ENCODE results near the gene SHCBP1.

SHCBP1 gene

DNA sequence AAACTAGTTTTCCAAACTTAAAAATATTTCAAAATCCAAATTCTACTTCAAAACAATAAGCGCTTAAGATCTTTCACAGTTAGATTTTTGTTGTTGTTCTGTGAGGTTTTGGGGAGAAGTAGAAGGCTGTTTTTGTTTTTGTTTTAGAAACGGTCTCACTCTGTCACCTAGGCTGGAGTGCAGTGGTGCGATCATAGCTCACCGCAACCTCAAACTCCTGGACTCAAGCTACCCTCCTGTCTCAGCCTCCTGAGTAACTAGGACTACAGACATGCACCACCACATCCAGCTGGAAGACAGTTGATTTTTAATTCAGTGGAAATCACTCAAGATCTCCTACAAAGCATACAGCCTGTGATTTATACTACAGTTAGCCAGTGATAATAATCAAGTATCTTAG, 2.7 kb downstream of the SHCBP1 start:
- DNase-seq (ENCODE audit: low read depth in 2 of 2): no peak

DNA sequence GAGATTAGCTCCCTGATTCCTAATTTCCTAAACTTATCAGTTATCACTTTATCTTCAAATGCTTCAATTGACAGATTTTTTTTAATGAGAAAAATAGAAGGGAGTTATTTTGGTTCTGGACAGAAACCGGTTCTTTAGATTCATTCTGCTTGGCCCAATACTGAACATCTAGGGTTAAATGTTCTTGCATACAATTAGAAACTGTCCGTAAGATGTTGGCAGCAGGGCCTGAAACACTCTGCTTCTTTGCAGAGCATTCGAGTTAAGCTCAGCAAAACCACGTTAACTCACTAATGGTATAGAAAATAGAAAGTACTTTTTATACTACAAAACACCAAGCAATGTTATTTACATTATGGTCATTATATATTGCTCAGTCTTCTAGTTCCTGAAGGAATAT, 7.2 kb downstream of the SHCBP1 start:
- DNase-seq (ENCODE audit: low read depth in 2 of 2): no peak

DNA sequence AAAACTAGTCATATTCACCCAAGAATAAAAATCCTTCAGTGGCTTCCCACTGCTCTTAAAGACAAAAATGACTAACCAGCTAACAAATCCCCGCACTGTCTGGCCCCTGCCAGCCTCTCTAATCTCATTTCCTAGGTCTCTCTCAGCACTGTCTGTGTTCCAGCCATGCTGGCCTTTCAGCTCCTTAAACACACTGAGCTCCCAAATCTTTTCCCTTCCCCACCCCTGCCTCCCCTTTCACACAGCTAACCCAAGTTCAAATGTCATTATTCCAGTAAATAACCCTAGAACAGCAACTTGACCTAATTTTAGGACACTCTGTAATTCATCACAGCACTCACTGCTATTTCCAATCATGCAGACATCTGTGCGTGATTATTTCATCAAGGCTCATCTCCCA, 7.8 kb downstream of the SHCBP1 start:
- DNase-seq (ENCODE audit: low read depth in 2 of 2): no peak

DNA sequence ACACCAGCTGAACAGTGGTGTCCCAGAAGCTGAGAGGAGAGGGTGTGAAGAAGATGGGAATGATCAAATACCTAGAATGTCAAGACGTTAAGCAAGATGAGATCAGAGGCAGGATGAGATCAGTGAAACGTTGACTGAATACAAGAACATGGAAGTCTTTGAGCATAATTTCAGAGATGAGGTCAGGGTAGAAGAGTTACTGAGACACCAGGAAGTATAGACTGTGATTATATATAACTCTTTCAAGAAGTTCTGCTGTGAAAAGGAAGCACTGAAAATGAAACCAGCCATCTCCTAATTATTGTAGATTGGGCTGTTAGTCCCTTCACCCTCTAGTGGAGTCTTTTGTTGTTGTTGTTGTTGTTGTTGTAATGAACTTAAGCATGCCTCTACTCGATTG, 9.1 kb downstream of the SHCBP1 start:
- DNase-seq (ENCODE audit: low read depth in 2 of 2): no peak

DNA sequence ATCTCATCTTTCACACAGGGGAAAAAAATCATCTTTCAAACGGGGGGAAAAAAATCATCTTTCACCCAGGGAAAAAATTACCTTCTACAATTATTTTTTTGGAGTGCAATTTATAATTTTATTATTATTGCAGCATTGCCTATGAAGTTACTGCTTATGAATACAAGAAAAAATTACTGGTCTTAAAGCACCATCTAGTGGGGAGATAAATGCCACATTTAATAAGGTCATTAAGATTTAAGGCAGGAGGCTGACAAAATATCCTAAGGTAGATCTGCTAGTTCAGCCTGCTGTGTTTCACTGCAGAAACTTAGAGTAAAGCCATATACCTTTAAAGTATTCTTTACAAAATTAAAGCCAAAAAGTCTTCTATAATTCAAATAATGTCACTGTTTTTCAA, 13.7 kb downstream of the SHCBP1 start:
- DNase-seq (ENCODE audit: low read depth in 2 of 2): no peak

DNA sequence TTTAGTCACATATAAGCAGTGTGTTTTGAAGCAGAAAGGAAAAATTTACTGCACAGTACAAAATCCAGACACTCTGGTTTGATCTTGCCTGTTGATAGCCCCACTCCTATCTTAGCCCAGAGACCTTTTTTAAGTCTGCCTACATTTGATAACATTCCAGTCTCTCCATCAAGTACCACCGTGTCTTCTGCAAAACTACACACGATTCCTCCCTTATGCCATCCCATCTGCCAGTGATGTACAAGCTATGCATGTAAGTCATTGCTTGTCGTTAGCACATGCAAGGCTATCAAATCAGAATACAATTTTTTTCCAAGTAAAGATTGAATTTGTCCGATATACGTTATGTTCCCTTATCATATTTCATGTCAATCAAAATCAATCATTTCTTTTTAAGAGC, 14.9 kb downstream of the SHCBP1 start:
- no peak for DNase-seq (ENCODE audit: low read depth in 2 of 2)

DNA sequence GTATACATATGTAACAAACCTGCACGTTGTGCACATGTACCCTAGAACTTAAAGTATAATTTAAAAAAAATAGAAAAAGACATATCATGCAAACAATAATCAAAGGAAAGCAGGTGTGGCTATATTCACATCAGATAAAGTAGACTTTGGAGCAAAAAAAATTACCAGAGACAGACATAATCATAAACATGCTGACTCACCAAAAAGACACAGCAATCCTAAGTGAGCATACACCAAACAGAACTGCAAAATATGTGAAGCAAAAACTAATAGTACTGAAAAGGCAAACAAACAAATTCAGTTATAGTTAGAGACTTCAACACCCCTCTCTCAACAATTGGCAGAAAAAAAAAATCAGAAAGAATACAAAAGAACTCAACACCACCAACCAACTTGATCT, 29.9 kb downstream of the SHCBP1 start:
- DNase-seq (ENCODE audit: low read depth in 2 of 2): no peak

DNA sequence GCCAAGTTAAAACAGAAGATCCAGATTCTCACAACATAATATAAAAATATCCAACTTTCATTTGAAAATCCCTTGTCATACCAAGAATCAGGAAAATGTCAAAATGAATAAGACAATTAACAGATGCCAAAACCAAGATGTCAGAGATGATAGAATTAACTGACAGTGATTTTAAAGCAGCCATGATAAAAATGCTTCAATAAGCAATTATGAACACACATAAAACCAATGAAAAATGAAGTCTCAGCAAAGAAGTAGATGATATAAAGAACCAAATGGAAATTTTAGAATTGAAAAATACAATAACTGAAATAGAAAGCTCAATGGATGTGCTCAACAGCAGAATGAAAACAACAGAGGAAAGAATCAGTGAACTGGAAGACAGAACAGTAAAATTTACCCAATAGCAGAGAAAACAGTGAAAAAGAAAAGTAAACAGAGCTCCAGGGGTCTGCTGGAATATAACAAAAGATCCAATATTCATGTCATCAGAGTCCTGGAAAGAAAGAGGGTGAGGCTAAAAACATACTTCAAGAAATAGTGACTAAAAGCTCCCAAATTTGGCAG, 35.1 kb downstream of the SHCBP1 start:
- DNase-seq (ENCODE audit: low read depth in 2 of 2): no peak

DNA sequence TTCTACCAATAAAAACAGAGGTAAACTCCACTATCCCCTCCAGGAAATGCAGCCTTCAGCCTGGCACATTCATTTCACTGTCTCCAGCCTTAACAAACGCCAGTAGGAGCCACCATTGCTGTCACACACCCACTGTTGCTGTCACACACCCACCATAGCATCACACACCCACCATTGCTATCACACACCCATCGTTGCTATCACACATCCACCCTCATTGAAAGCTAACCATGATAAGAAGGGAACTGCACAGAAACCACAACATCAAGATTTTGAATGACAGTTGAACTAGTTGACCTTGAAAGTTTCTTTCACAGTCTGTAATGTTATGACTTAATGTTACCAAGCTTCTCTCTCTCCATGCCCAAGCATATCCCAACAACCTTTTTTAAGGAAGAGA, 38.1 kb downstream of the SHCBP1 start:
- no peak for DNase-seq (ENCODE audit: low read depth in 2 of 2)

DNA sequence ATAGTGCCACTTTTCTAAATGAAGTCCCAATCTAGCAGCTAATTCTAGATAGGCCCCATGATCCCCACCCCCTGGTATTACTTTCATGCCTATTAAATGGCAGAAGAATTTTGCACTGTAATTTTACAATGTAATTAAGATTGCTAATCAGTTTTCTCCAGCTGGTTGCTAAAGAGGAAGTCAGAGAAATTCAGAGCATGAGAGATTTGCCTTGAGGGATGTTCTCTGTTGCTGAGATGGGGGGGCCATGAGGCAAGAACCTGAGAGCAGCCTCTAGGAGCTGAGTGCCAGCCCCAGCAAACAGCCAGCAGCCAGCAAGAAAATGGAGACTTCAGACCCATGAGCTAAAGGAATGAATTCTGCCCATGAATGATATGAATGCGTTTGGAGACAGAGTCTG, 38.9 kb downstream of the SHCBP1 start:
- no peak for DNase-seq (ENCODE audit: low read depth in 2 of 2)

DNA sequence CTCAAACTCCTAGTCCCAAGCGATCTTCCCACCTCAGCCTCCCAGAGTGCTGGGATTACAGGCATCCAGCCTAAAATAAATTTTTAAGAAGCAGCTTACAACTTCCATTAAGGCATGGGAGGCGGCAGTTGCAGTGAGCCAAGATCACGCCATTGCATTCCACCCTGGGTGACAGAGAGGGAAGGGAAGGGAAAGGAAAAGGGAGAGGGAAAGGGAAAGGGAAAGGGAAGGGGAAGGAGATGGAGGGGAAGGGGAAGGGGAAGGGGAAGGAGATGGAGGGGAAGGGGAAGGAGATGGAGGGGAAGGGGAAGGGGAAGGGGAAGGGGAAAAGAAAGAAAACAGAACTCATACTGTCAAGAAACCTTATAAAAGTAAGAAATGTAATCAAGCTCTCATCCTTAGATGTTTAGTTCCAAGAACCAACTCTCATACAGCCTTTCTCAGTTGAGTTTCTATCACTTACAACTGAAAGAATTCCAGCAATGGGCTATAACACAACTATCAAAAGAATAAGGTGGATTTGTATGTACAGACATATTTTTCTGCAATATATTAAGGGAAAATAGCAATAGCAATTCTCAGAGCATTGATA, 43.1 kb downstream of the SHCBP1 start:
- no peak for DNase-seq (ENCODE audit: low read depth in 2 of 2)

DNA sequence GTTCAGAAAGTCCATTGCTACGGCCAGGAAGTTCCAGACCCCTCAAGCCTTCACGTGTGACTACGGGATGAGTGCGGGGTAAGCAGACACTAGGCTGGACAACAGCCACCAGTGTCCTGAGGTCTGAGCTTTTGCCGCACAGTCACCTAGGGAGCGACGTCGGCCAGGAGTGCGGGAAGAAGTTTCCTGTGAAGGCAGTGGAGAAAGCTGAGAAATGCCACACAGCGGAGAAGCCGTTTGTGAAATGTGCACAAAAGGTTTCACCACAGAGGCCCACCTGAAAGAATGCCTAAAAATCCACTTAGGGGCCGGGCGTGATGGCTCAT, 47.4 kb downstream of the SHCBP1 start:
- DNase-seq (ENCODE audit: low read depth in 2 of 2): no peak

DNA sequence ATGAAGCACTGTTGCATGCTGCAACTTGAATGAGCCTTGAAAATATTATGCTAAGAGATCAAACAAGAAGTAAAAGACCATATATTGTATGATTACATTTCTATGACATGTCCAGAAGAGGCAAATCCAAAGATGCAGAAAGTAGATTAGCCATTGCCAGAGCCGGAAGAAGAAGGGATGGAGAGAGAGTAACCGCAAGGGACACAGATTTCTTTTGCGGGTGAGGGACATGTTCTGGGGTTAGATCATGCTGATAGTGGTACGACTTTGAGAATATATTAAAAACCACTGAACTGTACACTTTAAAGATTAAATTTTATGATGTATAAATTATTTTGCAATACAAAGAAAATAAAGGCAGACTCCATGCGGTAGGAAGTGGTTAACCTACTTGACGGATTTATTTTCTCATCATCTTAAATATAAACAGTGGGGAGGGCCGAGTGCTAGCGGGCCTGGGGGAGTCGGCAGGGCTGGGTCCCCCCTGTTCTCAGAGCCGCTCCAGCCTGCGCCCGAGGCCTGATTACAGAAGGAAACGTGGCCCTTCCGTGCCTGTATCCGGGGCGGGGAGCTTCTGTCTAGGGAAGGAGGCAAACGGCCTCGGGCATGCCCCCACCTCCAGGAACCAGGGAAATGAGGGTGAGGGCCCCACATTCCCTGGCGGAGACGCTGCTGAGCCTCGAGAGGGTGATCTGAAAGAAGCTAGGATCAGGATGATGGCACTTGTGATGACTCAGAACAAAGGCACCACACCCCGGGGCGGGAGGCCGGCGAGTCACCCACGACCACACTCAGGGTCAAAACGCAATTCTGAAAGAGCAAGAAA, 48.0 kb downstream of the SHCBP1 start:
- DNase-seq (ENCODE audit: low read depth in 2 of 2): no peak

DNA sequence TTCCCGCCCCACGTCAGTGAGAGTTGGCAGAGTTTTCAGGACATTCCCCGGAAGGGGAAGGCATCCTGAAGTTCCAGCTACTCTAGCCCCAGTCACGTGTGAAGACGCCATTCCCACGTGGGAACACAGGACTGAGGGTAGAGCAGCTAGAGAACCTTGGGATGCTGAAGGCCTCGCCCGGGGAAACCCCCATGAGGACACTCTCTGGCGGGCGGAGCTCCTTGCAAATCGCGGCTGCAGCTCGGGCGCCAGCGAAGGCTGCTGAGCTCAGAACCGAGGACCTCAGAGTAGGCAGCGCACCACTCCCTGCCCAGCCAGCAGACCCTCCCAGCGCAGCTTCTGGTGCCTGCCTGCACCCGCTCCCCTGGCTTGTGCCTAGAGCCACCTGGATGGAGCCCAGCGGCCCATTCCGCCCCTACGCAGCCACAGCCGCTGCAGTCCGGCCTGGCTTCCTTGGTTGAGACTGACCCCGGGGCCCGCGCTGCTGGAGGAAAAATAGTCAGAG, 51.9 kb downstream of the SHCBP1 start:
- DNase-seq (ENCODE audit: low read depth in 2 of 2): no peak

DNA sequence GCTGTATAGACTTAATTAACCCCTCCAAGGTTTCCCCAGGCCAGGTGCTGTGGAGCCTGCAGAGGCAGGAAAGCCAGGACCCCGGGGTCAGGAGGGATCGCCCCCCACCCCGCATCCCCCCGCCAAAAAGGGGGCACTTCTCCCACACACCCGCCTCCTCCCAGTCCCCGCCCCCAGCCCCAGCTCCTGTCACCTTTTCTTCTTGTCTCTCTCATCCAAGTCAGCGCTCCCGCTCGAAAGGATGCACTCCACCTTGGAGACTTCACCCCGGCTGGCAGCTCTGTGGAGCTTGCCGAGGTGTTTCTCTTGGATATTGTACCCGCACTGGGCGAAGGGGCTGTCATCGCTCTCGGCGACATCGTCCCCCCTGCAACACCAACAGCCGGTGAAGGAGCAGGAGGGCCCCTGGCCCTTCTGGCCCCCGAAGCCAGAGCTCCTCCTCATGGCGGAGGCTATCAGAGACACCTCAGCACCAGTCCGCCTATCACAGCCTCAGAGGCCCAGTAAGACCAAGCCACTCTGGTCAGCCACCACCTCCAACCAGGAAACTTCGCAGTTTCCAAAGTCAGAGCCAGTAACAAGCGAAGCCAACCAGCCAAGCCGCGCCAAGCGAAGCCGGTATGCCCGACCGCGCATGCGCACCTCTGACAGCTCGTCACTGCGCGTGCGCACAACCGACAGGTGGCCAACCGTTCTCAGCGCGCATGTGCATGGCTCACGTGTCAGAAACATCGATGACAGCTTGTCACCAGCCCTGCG, 52.5 kb downstream of the SHCBP1 start:
- no peak for DNase-seq (ENCODE audit: low read depth in 2 of 2)

DNA sequence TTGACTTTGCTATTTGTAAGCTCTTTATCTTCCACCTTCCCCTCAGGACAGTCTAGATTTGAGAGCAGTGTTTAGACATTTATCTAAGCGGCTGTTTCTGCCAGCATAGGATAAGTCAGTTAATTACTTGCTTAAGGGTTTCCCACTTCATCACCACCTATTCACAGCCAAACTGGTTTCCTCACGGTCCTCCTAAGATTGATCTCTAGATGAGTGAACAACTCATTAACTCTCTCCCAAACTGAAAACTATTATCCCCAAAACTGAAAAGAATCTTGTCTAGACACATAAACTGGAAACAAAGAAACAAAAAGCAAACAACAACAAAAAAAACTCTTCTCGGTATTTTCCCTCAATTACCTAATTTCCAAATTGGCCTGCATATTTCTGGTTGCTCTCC, 58.2 kb downstream of the SHCBP1 start:
- DNase-seq (ENCODE audit: low read depth in 2 of 2): no peak

DNA sequence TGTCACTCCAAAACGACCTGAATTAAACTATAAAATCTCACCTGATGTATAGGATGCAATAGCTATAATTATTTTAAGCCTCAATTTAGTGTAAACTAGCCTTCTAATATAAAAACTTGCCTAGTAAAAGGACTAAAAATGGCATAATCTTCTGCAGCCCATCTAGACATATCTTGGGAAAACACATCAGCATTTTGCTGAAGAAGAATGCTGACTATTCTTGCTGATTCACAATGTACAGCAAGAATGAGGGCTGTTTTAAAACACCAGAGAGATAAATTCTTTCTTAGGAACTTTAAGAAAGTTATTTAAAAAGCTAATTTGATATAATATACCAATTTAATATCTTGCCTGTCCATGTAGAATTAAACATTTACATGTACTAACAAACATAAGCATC, 63.2 kb downstream of the SHCBP1 start:
- no peak for DNase-seq (ENCODE audit: low read depth in 2 of 2)

DNA sequence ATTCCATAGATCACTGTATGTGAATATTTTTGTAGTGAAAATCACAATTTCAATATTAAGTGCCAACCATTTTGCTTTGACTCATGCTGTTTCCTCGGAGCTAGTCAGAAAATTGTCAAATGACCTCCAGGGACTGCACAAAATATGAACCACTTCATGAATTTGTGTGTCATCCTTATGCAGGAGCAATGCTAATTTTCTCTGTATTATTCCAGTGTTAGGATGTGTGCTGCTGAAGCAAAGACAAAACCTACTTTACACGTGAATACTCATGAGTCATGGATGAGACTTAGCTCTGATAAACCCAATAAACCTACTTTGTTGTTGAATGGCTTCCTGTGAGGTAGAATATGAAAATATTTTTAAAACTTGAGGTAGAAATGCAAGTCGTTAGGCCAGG, 65.2 kb downstream of the SHCBP1 start:
- no peak for DNase-seq (ENCODE audit: low read depth in 2 of 2)

DNA sequence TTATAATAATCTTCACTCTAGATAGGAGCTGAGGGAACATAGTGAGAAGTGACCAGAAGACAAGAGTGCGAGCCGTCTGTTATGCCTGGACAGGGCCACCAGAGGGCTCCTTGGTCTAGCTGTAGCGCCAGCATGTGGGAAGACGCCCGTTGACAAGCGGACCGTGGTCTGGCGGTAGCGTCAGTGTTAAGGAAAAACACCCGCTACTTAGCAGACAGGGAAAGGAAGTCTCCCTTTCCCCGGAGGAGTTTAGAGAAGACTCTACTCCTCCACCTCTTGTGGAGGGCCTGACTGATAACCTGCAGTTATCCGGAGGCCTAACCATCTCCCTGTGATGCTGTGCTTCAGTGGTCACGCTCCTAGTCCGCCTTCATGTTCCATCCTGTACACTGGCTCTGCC, 66.7 kb downstream of the SHCBP1 start:
- peak; percentile 42 to 48 for DNase-seq (ENCODE audit: low read depth in 2 of 2)

DNA sequence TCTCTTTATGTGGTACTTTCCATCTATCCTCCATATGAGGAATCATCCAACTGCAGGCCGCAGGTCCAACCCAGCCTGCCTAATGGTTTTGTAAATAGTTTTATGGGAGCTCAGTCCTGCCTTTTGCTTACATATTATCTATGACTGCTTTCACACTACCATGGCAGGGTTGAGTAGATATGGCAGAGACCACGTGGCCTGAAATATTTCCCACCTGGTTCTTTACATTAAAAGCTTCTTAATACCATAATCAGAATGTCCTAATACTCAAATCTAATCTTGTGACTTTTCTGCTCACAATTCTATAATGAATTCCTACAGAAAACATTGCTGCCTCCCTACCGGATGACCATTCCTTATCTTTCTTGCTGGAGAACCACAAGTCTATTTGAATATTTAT, 71.7 kb downstream of the SHCBP1 start:
- no peak for DNase-seq (ENCODE audit: low read depth in 2 of 2)

Data from stimulated activated CD4-positive, alpha-beta T cell treated with anti-CD3 and anti-CD28 coated beads, Interleukin-4, amount 100 ng/mL, for 48 hours (primary cell).